GM23248 (cell line): ENCODE data around the gene KNOP1. TPM values are rescaled to one million over a fixed set of nuclear protein-coding genes. Genes with fewer than 3 reads are reported as not detected.

Experiments
- DNase-seq: peaks from one replicate; pipeline ENCODE4 v3.0.0-alpha.2; 2015
- H2AFZ ChIP-seq: fragments of 200-600 bp; sonication (generic); 2 replicates; pipeline ENCODE4 v1.6.1; 2016; ENCODE audit warnings: antibody characterized with exemption
- H3F3A ChIP-seq: fragments of 200-600 bp; sonication (generic); 2 replicates; pipeline ENCODE4 v1.6.1; 2016; ENCODE audit warnings: mild to moderate bottlenecking, antibody characterized with exemption, mixed run types; ENCODE audit not compliant: insufficient read depth
- H3K27ac ChIP-seq: fragments of 200-600 bp; sonication (generic); 2 replicates; pipeline ENCODE4 v1.5.1; 2016; ENCODE audit warnings: mild to moderate bottlenecking
- H3K27me3 ChIP-seq: fragments of 200-600 bp; sonication (generic); replicated peaks from 2 replicates; pipeline ENCODE4 v1.6.1; 2016; ENCODE audit warnings: mild to moderate bottlenecking; ENCODE audit not compliant: insufficient read depth
- H3K36me3 ChIP-seq: fragments of 200-600 bp; sonication (generic); 2 replicates; pipeline ENCODE4 v1.6.1; 2016; ENCODE audit warnings: low read depth, mild to moderate bottlenecking
- H3K4me1 ChIP-seq: fragments of 200-600 bp; sonication (generic); 2 replicates; pipeline ENCODE4 v1.6.1; 2016; ENCODE audit warnings: mild to moderate bottlenecking; ENCODE audit not compliant: insufficient read depth
- H3K4me2 ChIP-seq: fragments of 200-600 bp; sonication (generic); one replicate; pipeline ENCODE4 v1.6.1; 2016; ENCODE audit warnings: mild to moderate bottlenecking; ENCODE audit not compliant: unreplicated experiment
- H3K4me3 ChIP-seq: fragments of 200-600 bp; sonication (generic); 2 replicates; pipeline ENCODE4 v1.5.1; 2016; ENCODE audit warnings: mild to moderate bottlenecking
- H3K79me2 ChIP-seq: fragments of 200-600 bp; sonication (generic); 2 replicates; pipeline ENCODE4 v1.6.1; 2016; ENCODE audit warnings: mild to moderate bottlenecking; ENCODE audit not compliant: insufficient read depth
- H3K9ac ChIP-seq: fragments of 200-600 bp; sonication (generic); 2 replicates; pipeline ENCODE4 v1.6.1; 2016; ENCODE audit warnings: mild to moderate bottlenecking
- H3K9me2 ChIP-seq: fragments of 200-600 bp; sonication (generic); 2 replicates; pipeline ENCODE4 v1.6.1; 2016; ENCODE audit warnings: mixed run types, mild to moderate bottlenecking, moderate library complexity; ENCODE audit not compliant: insufficient read depth
- H3K9me3 ChIP-seq: fragments of 200-600 bp; sonication (generic); one replicate; pipeline ENCODE4 v1.6.1; 2017; ENCODE audit warnings: low read depth
- H4K20me1 ChIP-seq: fragments of 200-600 bp; sonication (generic); 2 replicates; pipeline ENCODE4 v1.6.0; 2016; ENCODE audit not compliant: insufficient read depth
- EZH2 ChIP-seq: fragments of 200-600 bp; sonication (generic); IDR thresholded peaks from 2 replicates; pipeline ENCODE4 v1.6.1; 2018; ENCODE audit warnings: antibody characterized with exemption, mild to moderate bottlenecking; ENCODE audit not compliant: insufficient read depth, poor library complexity, severe bottlenecking
- EZH2phosphoT487 ChIP-seq: fragments of 200-600 bp; sonication (generic); IDR thresholded peaks from 2 replicates; pipeline ENCODE4 v1.6.1; 2018; ENCODE audit warnings: antibody characterized with exemption, moderate library complexity, mild to moderate bottlenecking, low read depth; ENCODE audit not compliant: insufficient read depth
- WGBS, 2 experiments: methylation state at CpG; one replicate each; pipeline ENCODE4 v1.1.6; 2015 to 2017; ENCODE audit warnings: low lambda C conversion rate in 2 of 2, low coverage in 1 of 2; ENCODE audit errors: missing lambda C conversion rate in 2 of 2; 5-methylcytosine and 5-hydroxymethylcytosine counted together
- in situ Hi-C: fragments of 300-500 bp; cut with MboI; formaldehyde crosslinking; loops from 2 replicates; pipeline ENCODE4 v1.15.0; 2020
- polyA plus RNA-seq: library from polyadenylated mRNA; unstranded; fragments of >200 nt; fragmentation: Nextera tagmentation; extraction: Ambion mirVana; gene quantifications from 2 replicates; pipeline ENCODE4 v1.2.1, GENCODE V29; 2016
- total RNA-seq: library from RNA; depleted of rRNA; stranded (reverse); fragments of >200 nt; shearing (Covaris generic); gene quantifications from 2 replicates; pipeline ENCODE4 v1.2.3, GENCODE V29; 2014; rRNA removed

KNOP1 gene
- total and polyA plus RNA-seq, 2 experiments from 2014 or later = 8.0 to 15.6 TPM

- no peak overlapping the region for H2AFZ ChIP-seq
- H3K9me3 ChIP-seq = no peaks in the 10 kb centered on the region
- H3F3A ChIP-seq = no peaks in the 10 kb centered on the region
- H3K4me1 ChIP-seq = no peaks in the 10 kb centered on the region
- TF ChIP-seq EZH2 (no peak), EZH2phosphoT487 (no peak)
- in situ Hi-C loops = no loop called here
- H3K36me3 ChIP-seq = peaks cover 5% of the 10 kb centered on the region; the same call in 1 of the 2 replicates
- H3K9ac ChIP-seq = no peak overlapping the region
- no peak for DNase-seq
- no peak overlapping the region for H3K4me2 ChIP-seq
- no peak overlapping the region for H3K27ac ChIP-seq
- no peaks in the 10 kb centered on the region for H3K9me2 ChIP-seq
- H3K79me2 ChIP-seq = no peaks in the 10 kb centered on the region
- H4K20me1 ChIP-seq = no peaks in the 10 kb centered on the region
- H3K27me3 ChIP-seq = no peaks in the 10 kb centered on the region
- WGBS, 2 experiments = 97 to 98% methylated on average over 9 of the region's 9 CpGs
- H3K4me3 ChIP-seq = no peak overlapping the region
Measured at GRCh38 chr16:19655242-19655777, 62.7 kb downstream of the KNOP1 start.

- H3K4me3 ChIP-seq = no peak overlapping the region
- no peaks in the 10 kb centered on the region for H3K27me3 ChIP-seq
- H3K36me3 ChIP-seq = peaks cover 5% of the 10 kb centered on the region; the same call in 1 of the 2 replicates
- no peaks in the 10 kb centered on the region for H3K9me3 ChIP-seq
- no peaks in the 10 kb centered on the region for H3K9me2 ChIP-seq
- H3K27ac ChIP-seq = no peak overlapping the region
- in situ Hi-C loops = no loop called here
- no peak overlapping the region for H2AFZ ChIP-seq
- no peaks in the 10 kb centered on the region for H4K20me1 ChIP-seq
- no peak overlapping the region for H3K4me2 ChIP-seq
- no peak for DNase-seq
- 90 to 93% methylated on average over 9 of the region's 9 CpGs for WGBS, 2 experiments
- TF ChIP-seq EZH2 (no peak), EZH2phosphoT487 (no peak)
- no peak overlapping the region for H3K9ac ChIP-seq
- no peaks in the 10 kb centered on the region for H3F3A ChIP-seq
- H3K4me1 ChIP-seq = no peaks in the 10 kb centered on the region
- H3K79me2 ChIP-seq = no peaks in the 10 kb centered on the region
Measured at GRCh38 chr16:19654147-19654546, 63.9 kb downstream of the KNOP1 start.

Other genes starting within 250 kb of the KNOP1 start
- gene GDE1, start 196.1 kb downstream of the KNOP1 start, total RNA-seq = 77.1 and 85.0 TPM in 2 replicates
- gene GDE1, start 196.1 kb downstream of the KNOP1 start, polyA plus RNA-seq = 55.1 and 58.2 TPM in 2 replicates
- 6.8 and 8.5 TPM in 2 replicates for gene CCP110, start 194.3 kb downstream of the KNOP1 start, total RNA-seq
- 7.4 and 9.0 TPM in 2 replicates for gene CCP110, start 194.3 kb downstream of the KNOP1 start, polyA plus RNA-seq
- gene VPS35L, start 162.5 kb downstream of the KNOP1 start, total RNA-seq = 19.9 and 28.6 TPM in 2 replicates
- 58.2 and 58.8 TPM in 2 replicates for gene VPS35L, start 162.5 kb downstream of the KNOP1 start, polyA plus RNA-seq
- gene IQCK, start within 50 bp of the KNOP1 start, total RNA-seq = 9.8 and 24.8 TPM in 2 replicates
- 9.7 and 11.1 TPM in 2 replicates for gene IQCK, start within 50 bp of the KNOP1 start, polyA plus RNA-seq
- 0.63 TPM in 1 of 2 replicates, not detected in the other for gene GPRC5B, start 166.6 kb upstream of the KNOP1 start, total RNA-seq
- gene GPRC5B, start 166.6 kb upstream of the KNOP1 start, polyA plus RNA-seq = 0.13 and 0.33 TPM in 2 replicates